Ishikawa (cell line): ENCODE measurements around the gene VAPB.

Experiments used
- CEBPB ChIP-seq: IDR thresholded peaks from 2 replicates; pipeline ENCODE4 v1.6.1; 2012
- EGR1 ChIP-seq: IDR thresholded peaks from 2 replicates; pipeline ENCODE4 v1.6.1; 2012
- EP300 ChIP-seq: IDR thresholded peaks from 2 replicates; pipeline ENCODE4 v1.6.1; 2012; ENCODE audit warnings: borderline replicate concordance
- FOXM1 ChIP-seq: IDR thresholded peaks from 2 replicates; pipeline ENCODE4 v1.6.1; 2012; ENCODE audit warnings: low read depth, borderline replicate concordance
- MAX ChIP-seq: IDR thresholded peaks from 2 replicates; pipeline ENCODE4 v1.6.1; 2012
- NFIC ChIP-seq: IDR thresholded peaks from 2 replicates; pipeline ENCODE4 v1.6.1; 2012
- RAD21 ChIP-seq: IDR thresholded peaks from 2 replicates; pipeline ENCODE4 v1.6.1; 2012; ENCODE audit warnings: low read depth
- TAF1 ChIP-seq: IDR thresholded peaks from 2 replicates; pipeline ENCODE4 v1.6.1; 2012; ENCODE audit warnings: low read depth, mild to moderate bottlenecking
- TF ChIP-seq, protein P1 (sequence below): IDR thresholded peaks from 2 replicates; pipeline ENCODE4 v1.6.1; 2012; ENCODE audit warnings: low read depth, mild to moderate bottlenecking
- TF ChIP-seq, protein P2 (sequence below): IDR thresholded peaks from 2 replicates; pipeline ENCODE4 v1.6.1; 2012

DNA sequence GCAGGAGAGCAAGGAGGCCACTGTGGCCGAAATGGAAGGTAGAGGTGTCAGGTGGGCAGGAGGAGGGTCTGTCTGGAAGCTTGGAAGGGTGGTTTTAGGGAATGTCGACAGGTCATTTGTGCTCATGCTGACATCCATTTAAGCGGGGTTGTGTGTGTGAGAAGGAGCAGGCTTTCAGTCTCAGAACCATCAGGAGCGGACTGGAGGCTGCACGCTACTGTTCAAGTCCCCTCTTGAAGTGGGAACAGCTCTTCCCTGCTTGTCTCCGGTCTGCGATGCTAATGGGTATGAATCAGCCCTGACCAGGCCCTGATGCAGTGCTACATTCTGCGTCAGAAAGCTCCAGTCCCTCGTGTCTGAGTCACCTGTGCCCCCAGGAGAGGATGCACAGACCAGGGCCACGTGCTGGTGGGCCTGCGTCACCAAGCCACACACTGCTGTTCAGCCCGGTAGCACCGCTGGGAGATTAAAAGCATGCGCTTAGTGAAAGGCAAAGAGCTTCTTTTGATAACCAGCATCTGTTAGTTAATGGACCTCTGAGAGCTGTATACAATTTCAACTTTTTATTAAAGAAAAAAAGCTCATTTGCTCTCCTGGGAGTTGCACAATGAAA is 68.2 kb downstream of the VAPB start:
- TF ChIP-seq MAX (no peak), NFIC (no peak), FOXM1 (no peak), EP300 (no peak), TAF1 (no peak), RAD21 (no peak), CEBPB (no peak), EGR1 (no peak)
- TF ChIP-seq, protein P1, sequence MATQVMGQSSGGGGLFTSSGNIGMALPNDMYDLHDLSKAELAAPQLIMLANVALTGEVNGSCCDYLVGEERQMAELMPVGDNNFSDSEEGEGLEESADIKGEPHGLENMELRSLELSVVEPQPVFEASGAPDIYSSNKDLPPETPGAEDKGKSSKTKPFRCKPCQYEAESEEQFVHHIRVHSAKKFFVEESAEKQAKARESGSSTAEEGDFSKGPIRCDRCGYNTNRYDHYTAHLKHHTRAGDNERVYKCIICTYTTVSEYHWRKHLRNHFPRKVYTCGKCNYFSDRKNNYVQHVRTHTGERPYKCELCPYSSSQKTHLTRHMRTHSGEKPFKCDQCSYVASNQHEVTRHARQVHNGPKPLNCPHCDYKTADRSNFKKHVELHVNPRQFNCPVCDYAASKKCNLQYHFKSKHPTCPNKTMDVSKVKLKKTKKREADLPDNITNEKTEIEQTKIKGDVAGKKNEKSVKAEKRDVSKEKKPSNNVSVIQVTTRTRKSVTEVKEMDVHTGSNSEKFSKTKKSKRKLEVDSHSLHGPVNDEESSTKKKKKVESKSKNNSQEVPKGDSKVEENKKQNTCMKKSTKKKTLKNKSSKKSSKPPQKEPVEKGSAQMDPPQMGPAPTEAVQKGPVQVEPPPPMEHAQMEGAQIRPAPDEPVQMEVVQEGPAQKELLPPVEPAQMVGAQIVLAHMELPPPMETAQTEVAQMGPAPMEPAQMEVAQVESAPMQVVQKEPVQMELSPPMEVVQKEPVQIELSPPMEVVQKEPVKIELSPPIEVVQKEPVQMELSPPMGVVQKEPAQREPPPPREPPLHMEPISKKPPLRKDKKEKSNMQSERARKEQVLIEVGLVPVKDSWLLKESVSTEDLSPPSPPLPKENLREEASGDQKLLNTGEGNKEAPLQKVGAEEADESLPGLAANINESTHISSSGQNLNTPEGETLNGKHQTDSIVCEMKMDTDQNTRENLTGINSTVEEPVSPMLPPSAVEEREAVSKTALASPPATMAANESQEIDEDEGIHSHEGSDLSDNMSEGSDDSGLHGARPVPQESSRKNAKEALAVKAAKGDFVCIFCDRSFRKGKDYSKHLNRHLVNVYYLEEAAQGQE: no peak
- TF ChIP-seq, protein P2, sequence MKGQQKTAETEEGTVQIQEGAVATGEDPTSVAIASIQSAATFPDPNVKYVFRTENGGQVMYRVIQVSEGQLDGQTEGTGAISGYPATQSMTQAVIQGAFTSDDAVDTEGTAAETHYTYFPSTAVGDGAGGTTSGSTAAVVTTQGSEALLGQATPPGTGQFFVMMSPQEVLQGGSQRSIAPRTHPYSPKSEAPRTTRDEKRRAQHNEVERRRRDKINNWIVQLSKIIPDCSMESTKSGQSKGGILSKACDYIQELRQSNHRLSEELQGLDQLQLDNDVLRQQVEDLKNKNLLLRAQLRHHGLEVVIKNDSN: no peak
